ENCODE results near the gene FBXO4.

- TF ChIP-seq CTCF (IDR thresholded peaks at IDR 0.05; ENCODE audit: borderline replicate concordance, extremely low read depth, low read length, poor library complexity, severe bottlenecking) (no peak), EZH2 (IDR thresholded peaks at IDR 0.05; ENCODE audit: borderline replicate concordance, low read depth, low read length, severe bottlenecking) (no peak)
These were observed 28.9 kb upstream of the FBXO4 start for GRCh38 chr5:41896230-41896629.
